ENCODE data around the gene CHAF1A.

- TF ChIP-seq ZNF10 (tag by site-specific recombination; IDR thresholded peaks at IDR 0.05) (no peak), CTCF (tag by site-specific recombination; IDR thresholded peaks at IDR 0.05) (no peak), ZNF629 (tag by site-specific recombination; IDR thresholded peaks at IDR 0.05) (peak; percentile 69), GFI1B (tag by site-specific recombination; IDR thresholded peaks at IDR 0.05) (no peak), ZNF280D (tag by site-specific recombination; IDR thresholded peaks at IDR 0.05) (no peak), GLIS1 (tag by site-specific recombination; IDR thresholded peaks at IDR 0.05) (no peak), ZNF677 (tag by site-specific recombination; IDR thresholded peaks at IDR 0.05) (no peak), SP2 (tag by site-specific recombination; IDR thresholded peaks at IDR 0.05) (peak; percentile 79), ZNF239 (tag by site-specific recombination; IDR thresholded peaks at IDR 0.05) (no peak), REST (tag by site-specific recombination; IDR thresholded peaks at IDR 0.05) (no peak)
Measured at GRCh38 chr19:4457654-4458395, 55.4 kb downstream of the CHAF1A start, which contains the start of gene UBXN6.

Measured in HEK293 (cell line).